Measurements from ENCODE around the gene APBA2. TPM values are rescaled to one million over a fixed set of nuclear protein-coding genes. Genes with fewer than 3 reads are reported as not detected.

APBA2 gene
- total RNA-seq, 4 donors from 2014 or later: 7.7 to 14.4 (median 11.6) TPM

GRCh38 chr15:28899061-28899738, 13.4 kb downstream of the APBA2 start:
- Histone ChIP-seq H3K4me3 (replicated peaks in 1 of 3) (no peak overlapping the region), H3K9me3 (no peaks in the 10 kb centered on the region), H3K4me1 (no peaks in the 10 kb centered on the region), H3K27me3 (no peaks in the 10 kb centered on the region), H3K36me3 (no peaks in the 10 kb centered on the region), H3K27ac (no peak overlapping the region)
- no peak for TF ChIP-seq CTCF (IDR thresholded peaks at IDR 0.05)
- TF ChIP-seq POLR2A (IDR thresholded peaks at IDR 0.05): no peak
- intact Hi-C loops (cut with DNase I): no loop called here
- no peak for DNase-seq
- WGBS, 2 donors: 88% methylated on average over 24 of the region's 24 CpGs

- Histone ChIP-seq H3K27ac (no peak overlapping the region), H3K4me1 (no peaks in the 10 kb centered on the region), H3K36me3 (no peaks in the 10 kb centered on the region), H3K9me3 (no peaks in the 10 kb centered on the region), H3K4me3 (replicated peaks in 1 of 3) (no peak overlapping the region), H3K27me3 (no peaks in the 10 kb centered on the region)
- DNase-seq: peak in 1 of 2 donors; percentile 20
- intact Hi-C loops (cut with DNase I): no loop called here
- TF ChIP-seq CTCF (IDR thresholded peaks at IDR 0.05) (no peak), POLR2A (IDR thresholded peaks at IDR 0.05) (no peak)
- WGBS, 2 donors: 87 to 88% methylated on average over 16 of the region's 18 CpGs
Measured at GRCh38 chr15:28900041-28900891, 14.5 kb downstream of the APBA2 start.

- intact Hi-C loops (cut with DNase I): no loop called here
- WGBS, 2 donors: 89 to 99% methylated on average over 4 to 8 of the region's 13 CpGs
- no peak for DNase-seq
- H3K27ac ChIP-seq: no peak overlapping the region
- H3K9me3 ChIP-seq: no peaks in the 10 kb centered on the region
- H3K36me3 ChIP-seq: no peaks in the 10 kb centered on the region
- no peaks in the 10 kb centered on the region for H3K27me3 ChIP-seq
- H3K4me3 ChIP-seq (replicated peaks in 1 of 3): no peak overlapping the region
- TF ChIP-seq CTCF (IDR thresholded peaks at IDR 0.05) (no peak), POLR2A (IDR thresholded peaks at IDR 0.05) (no peak)
- H3K4me1 ChIP-seq: no peaks in the 10 kb centered on the region
Measured at GRCh38 chr15:28900892-28901586, 15.3 kb downstream of the APBA2 start.

GRCh38 chr15:28901587-28901980, 15.8 kb downstream of the APBA2 start:
- Histone ChIP-seq H3K4me1 (no peaks in the 10 kb centered on the region), H3K27me3 (no peaks in the 10 kb centered on the region), H3K27ac (no peak overlapping the region), H3K9me3 (no peaks in the 10 kb centered on the region), H3K36me3 (no peaks in the 10 kb centered on the region), H3K4me3 (replicated peaks in 1 of 3) (no peak overlapping the region)
- DNase-seq: peak; percentile 26 to 30
- intact Hi-C loops (cut with DNase I): no loop called here
- TF ChIP-seq POLR2A (IDR thresholded peaks at IDR 0.05) (no peak), CTCF (IDR thresholded peaks at IDR 0.05) (no peak)
- WGBS, 2 donors: 39 to 46% methylated on average over 7 of the region's 7 CpGs
